Astrocyte (in vitro differentiated cells and primary cell): ENCODE measurements around the gene IBA57.

Experiments used
- CTCF ChIP-seq: IDR thresholded peaks from 2 replicates; pipeline ENCODE4 v1.5.1; 2011; ENCODE audit warnings: low read depth, mild to moderate bottlenecking, inconsistent platforms, low read length, moderate library complexity; ENCODE audit not compliant: insufficient read depth
- EZH2 ChIP-seq: IDR thresholded peaks from 2 replicates; pipeline ENCODE4 v1.6.1; 2012; ENCODE audit warnings: mild to moderate bottlenecking, low read length, inconsistent platforms; ENCODE audit not compliant: insufficient read depth

GRCh38 chr1:228152918-228153258 is 12.7 kb upstream of the IBA57 start:
- TF ChIP-seq CTCF = no peak
- no peak for TF ChIP-seq EZH2
